Panc1 (cell line): ENCODE measurements around the gene ASMT.

Source experiments
- CTCF ChIP-seq: fragments of 450-650 bp; IDR thresholded peaks from 2 replicates; pipeline ENCODE4 v1.5.1; 2017; ENCODE audit warnings: mild to moderate bottlenecking
- POLR2AphosphoS5 ChIP-seq: IDR thresholded peaks from 2 replicates; pipeline ENCODE4 v1.6.1; 2012; ENCODE audit warnings: mild to moderate bottlenecking, low read depth, low read length, moderate library complexity
- SIN3A ChIP-seq: IDR thresholded peaks from 2 replicates; pipeline ENCODE4 v1.6.1; 2012; ENCODE audit warnings: low read depth, mild to moderate bottlenecking, low read length, moderate library complexity, borderline replicate concordance; ENCODE audit not compliant: insufficient read depth

DNA sequence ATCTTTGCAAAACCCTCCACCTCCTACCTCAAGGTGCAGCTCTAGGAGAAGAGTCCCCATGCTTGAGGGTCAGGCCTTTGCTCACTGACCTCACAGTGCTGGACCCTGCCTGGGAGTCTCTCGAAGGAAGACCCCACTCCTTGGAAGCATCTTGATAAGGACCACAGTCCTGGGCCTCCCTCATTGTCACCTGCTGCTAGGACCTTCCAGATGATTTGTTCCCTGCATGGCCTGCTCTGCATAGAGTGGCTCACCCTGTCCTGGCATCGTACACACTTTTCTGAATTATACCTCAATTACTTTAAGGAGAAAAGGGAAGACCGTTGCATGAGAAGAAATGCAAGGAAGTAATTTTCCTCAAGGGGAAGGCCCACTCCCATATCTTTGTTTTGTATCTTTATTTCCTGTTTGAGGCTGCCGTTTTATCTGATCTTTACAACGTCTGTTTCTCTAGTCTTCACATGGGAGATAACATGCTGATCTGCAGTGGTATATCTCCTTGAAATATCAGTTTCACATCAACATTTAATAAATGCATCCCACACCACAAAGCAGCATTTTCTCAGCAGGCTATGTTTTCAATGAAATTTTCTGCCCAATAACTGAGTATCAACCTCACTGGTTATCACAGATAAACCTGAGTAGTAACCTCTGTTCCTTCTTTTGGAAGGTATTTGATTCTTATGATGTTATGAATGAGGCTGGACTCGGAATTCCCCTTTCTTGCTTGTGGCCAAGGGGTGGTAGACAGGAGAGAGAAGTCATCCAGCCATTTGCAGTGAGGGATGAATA is 38.5 kb upstream of the ASMT start:
- TF ChIP-seq CTCF: no peak
- TF ChIP-seq SIN3A: no peak
- TF ChIP-seq POLR2AphosphoS5: no peak
